Type B pancreatic cell (in vitro differentiated cells): ENCODE data around the gene JOSD1. TPM values are rescaled to one million over a fixed set of nuclear protein-coding genes. Genes with fewer than 3 reads are reported as not detected.

ENCODE experiments used
- DNase-seq: peaks from one replicate; pipeline ENCODE4 v3.0.0; 2021; ENCODE audit warnings: mixed read lengths; ENCODE audit not compliant: unreplicated experiment; ENCODE audit errors: extremely low spot score
- H3K27ac Mint-ChIP-seq: 2 replicates; pipeline ENCODE4 v1.8.0; 2021; ENCODE audit warnings: mild to moderate bottlenecking, mixed read lengths
- H3K27me3 Mint-ChIP-seq: 2 replicates; pipeline ENCODE4 v1.8.0; 2021; ENCODE audit warnings: mixed read lengths
- H3K36me3 Mint-ChIP-seq: 2 replicates; pipeline ENCODE4 v1.8.0; 2021; ENCODE audit warnings: mixed read lengths
- H3K4me1 Mint-ChIP-seq: one replicate; pipeline ENCODE4 v1.8.0; 2021; ENCODE audit warnings: mixed read lengths; ENCODE audit not compliant: unreplicated experiment
- H3K4me3 Mint-ChIP-seq: 2 replicates; pipeline ENCODE4 v1.8.0; 2021; ENCODE audit warnings: mild to moderate bottlenecking, mixed read lengths
- H3K9me3 Mint-ChIP-seq: 2 replicates; pipeline ENCODE4 v1.8.0; 2021; ENCODE audit warnings: mixed read lengths
- CTCF ChIP-seq: fragments of 200-600 bp; sonication (generic); conservative IDR thresholded peaks from 2 replicates; pipeline ENCODE4 v1.5.0; 2021; ENCODE audit warnings: antibody characterized with exemption, mild to moderate bottlenecking
- long read RNA-seq: library from polyadenylated mRNA; unstranded; transcript quantifications from one replicate; pipeline ENCODE4 v2.0.0, GENCODE V29; 2020
- total RNA-seq: library from RNA; stranded (reverse); gene quantifications from 2 replicates; pipeline ENCODE4 v1.2.1, GENCODE V29; 2021; ENCODE audit warnings: low replicate concordance

Gene JOSD1
- total RNA-seq: 43.4 and 51.8 TPM in 2 replicates
- long read RNA-seq, partial matches to known transcripts: 0 of 21 reads
- long read RNA-seq, other reads (novel, unspliced or antisense): 20 of 21 reads

DNA sequence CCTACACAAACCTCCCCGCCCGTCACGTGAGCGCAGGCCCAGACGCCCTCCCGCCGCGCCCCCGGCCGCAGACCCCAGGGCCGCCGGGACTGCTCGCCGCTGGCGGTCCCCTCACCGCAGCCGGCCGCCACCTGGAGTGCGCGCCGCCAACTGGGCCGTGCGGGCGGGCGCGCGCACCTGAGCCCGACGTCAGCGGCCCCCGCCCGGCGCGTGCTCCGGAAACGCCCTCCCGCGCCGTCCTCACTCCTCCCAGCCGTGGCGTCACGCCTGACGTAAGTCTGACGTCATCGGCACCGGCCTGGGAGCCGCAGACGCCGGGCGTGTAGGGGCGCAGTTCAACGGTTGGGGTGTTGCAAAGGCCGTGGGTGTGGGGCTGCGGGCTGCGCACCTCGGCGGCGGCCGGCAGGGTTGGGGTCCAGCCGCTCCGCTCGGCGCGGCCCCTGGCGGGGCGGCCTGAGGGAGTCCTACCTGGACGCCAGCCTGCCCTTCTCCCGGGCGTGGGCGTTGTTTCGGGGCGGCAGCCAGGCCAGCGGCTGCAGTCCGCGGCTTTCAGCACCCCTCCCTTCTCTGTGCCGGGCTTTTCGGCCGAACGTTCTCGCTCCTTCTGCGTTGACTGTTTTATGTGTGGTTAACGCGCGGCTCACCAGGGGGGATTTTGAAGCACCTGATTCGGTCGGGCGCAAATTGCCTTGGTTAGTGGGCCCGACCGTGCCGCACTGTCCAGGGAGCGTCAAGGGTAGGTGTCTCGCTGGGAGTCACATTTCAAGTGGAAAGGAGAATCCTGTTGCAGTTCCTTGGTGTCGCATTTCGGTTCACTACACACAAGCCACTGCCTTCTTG lies at the start of gene JOSD1:
Gene JOSD1 (minus strand): TSS at position 155 of the 840 bp plus-strand sequence. CDS start 956 bp downstream, outside the sequence.
- Mint-ChIP-seq H3K4me1 (peaks cover 49% of the 10 kb centered on the region), H3K27ac (peak within 1 kb of the TSS; percentile 100), H3K4me3 (peak within 1 kb of the TSS; percentile 99), H3K27me3 (peaks cover 6% of the 10 kb centered on the region), H3K9me3 (no peaks in the 10 kb centered on the region), H3K36me3 (peaks cover 14% of the 10 kb centered on the region)
- DNase-seq: peak; percentile 97
- TF ChIP-seq CTCF: no peak

DNA sequence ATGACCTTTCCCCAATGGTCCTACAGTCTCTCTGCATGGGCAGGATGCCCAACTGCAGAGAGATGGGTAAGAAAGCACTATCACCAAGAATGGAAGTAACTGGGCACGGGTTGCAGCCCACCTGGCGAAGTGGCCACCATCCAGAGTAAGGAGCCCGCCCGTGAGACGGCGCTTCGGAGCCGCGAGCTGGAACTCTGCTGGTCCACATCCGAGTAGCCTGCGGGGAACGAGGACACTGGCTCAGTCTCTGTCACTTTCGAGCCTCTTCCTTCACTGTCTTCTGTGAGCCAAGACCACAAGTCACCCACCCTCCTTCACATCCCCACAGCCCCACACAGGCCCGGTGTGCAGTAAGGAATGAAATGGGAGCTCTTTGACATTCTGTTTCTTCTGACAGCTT lies 49.4 kb upstream of the JOSD1 start:
- Mint-ChIP-seq H3K4me3 (no peak overlapping the region), H3K4me1 (peaks cover 11% of the 10 kb centered on the region), H3K36me3 (peaks cover 4% of the 10 kb centered on the region), H3K27ac (no peak overlapping the region), H3K9me3 (no peaks in the 10 kb centered on the region), H3K27me3 (no peaks in the 10 kb centered on the region)
- no peak for TF ChIP-seq CTCF
- DNase-seq: no peak

DNA sequence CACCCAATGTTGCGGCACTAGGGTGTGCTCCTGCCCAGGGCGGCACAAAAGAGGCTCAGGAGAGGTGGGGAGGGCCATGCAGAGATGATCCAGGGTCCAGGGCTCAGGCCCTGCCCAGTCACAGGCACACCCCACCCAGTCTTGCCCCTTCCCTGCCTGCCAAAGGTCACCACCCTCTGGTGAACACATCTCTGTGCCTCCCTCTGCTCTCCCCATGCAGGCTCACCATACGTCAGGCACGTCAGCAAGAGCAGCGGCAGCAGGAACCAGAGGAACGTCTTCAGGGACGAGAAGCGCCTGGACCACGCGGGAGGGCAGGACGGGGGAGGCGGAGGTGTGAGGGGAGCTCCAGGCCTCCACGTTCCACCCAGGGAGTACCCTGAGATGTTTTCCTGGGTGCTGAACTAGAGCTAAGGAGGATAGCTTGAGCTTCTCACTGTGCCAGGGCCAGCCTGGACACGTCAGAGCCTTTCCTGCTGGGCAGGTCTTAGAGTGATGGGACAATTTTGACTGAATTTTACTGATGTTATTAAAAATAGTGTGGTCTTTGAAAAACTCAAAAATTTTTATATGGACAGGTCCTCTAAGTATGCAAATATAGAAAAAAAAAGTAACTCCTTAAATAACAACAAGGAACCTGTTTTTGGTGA lies 47.9 kb upstream of the JOSD1 start:
- H3K27ac Mint-ChIP-seq: no peak overlapping the region
- no peak for DNase-seq
- H3K4me3 Mint-ChIP-seq: no peak overlapping the region
- no peaks in the 10 kb centered on the region for H3K9me3 Mint-ChIP-seq
- H3K27me3 Mint-ChIP-seq: no peaks in the 10 kb centered on the region
- H3K36me3 Mint-ChIP-seq: peaks cover 8% of the 10 kb centered on the region
- no peak for TF ChIP-seq CTCF
- H3K4me1 Mint-ChIP-seq: peaks cover under 1% of the 10 kb centered on the region

GRCh38 chr22:38745676-38746460 lies 45.1 kb upstream of the JOSD1 start:
- Mint-ChIP-seq H3K9me3 (no peaks in the 10 kb centered on the region), H3K27ac (no peak overlapping the region), H3K27me3 (no peaks in the 10 kb centered on the region), H3K36me3 (peaks cover 8% of the 10 kb centered on the region), H3K4me1 (no peaks in the 10 kb centered on the region), H3K4me3 (no peak overlapping the region)
- no peak for TF ChIP-seq CTCF
- DNase-seq: no peak

GRCh38 chr22:38744981-38745380 lies 44.2 kb upstream of the JOSD1 start:
- Mint-ChIP-seq H3K27me3 (no peaks in the 10 kb centered on the region), H3K4me3 (no peak overlapping the region), H3K9me3 (no peaks in the 10 kb centered on the region), H3K36me3 (peaks cover 8% of the 10 kb centered on the region), H3K27ac (peak overlapping the region; percentile 34), H3K4me1 (no peaks in the 10 kb centered on the region)
- TF ChIP-seq CTCF: no peak
- DNase-seq: no peak
